ENCODE measurements around the gene MPP7.

Gene MPP7

DNA sequence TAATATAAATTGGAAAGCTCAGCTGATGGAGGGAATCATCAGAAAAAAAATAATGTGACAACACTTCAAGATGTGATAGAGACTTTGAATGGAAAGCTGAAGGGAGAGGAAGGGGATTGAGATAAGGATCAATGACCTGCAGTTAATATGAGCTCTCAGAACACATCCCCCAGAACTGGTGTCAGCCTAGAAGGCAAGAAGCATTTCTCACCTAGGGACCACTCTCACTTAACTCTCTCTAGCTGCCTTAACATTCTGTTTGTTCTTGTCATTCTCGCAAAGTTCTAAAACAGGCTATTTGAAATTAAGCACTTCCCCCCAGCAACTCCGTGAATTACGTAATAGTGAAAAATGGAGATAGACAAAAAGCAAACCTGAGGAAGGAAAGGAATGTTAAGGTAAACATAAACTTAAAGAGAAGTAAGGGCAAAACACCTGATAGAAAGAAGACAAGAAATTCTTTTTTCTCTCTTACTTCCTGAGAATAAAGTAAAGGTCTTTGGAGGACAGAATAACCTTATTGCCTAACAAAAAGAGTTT is 1.2 kb upstream of the MPP7 start:
- DNase-seq = no peak

DNA sequence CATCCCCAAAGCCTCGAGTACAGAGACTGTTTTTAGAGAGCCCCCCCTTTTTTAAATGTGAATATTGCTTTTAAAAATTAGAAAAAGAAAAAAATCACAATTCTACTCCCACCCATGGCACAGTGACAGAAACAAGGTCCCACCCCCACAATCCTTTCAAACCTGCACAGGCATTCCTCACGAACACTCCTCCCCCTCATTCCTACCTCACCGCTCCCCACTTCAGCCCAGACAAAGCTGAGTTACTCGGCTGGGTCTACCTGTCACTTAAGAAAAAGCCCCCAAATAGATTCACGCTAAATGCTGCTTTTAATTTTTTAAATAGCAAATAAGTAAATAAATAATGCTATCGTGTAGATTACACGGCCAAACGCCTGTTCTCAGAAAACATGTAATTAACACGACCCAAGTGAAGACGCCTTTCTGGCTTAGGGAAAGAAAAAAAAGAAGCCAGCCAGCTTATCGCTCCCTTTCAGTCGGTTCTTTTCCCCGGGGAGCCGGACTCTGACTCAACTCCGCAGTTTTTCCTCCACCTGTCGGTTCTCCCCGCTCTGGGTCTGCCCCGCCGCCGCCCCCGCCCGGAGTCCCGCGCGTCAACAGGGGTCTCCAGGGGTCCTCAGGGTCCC is 739 bp downstream of the MPP7 start:
- DNase-seq = peak; percentile 22

DNA sequence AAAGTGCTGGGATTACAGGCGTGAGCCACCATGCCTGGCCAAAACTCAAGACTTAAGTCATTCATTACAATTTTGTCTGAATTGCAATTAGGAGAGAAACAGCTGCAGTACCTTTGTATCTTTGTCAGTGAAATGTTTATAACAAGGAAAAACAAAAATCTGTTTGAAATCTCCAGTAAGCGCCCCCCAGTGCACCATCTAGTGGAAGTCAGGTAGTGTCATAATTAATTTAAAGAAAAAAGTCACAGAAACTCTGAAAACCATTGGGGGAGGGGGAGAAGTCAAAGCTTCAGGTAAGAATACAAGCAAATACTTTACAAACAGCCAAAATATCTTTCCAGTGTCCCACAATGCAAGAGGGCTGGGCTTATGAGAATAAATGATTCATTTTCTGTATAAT is 2.8 kb downstream of the MPP7 start:
- no peak for DNase-seq

DNA sequence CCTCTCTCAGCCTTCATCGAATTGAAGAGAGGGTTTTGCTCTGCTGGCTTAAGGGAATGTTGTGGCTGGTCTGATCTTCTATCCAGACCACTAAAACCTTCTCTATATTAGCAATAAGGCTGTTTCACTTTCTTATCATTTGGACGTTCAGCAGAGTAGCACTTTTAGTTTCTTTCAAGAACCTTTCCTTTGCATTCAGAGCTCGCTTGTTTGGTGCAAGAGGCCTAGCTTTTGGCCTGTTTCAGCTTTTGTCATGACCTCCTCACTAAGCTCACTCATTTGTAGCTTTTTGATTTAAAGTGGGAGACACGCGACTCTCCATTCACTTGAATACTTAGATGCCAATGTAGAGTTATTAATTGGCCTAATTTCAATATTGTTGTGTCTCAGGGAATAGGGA is 3.9 kb downstream of the MPP7 start:
- no peak for DNase-seq

DNA sequence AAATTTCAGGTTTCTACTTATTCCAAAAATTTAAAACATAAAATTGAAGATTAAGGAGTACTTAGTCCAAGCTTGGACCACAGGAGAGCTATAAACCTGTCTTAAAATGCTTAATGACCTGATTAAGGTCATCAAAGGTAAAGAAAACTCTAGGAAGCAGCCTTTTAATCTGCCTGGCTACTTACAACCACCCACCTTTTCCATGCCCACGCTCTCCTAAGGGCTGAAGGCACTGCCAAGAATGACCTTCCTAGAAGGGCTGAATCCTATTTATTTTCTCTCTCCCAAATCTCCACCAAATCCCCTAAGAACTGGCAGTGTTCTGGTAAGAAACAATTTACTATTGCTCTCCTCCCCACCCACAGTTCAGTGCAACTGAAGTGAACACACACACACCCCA is 6.8 kb downstream of the MPP7 start:
- no peak for DNase-seq

DNA sequence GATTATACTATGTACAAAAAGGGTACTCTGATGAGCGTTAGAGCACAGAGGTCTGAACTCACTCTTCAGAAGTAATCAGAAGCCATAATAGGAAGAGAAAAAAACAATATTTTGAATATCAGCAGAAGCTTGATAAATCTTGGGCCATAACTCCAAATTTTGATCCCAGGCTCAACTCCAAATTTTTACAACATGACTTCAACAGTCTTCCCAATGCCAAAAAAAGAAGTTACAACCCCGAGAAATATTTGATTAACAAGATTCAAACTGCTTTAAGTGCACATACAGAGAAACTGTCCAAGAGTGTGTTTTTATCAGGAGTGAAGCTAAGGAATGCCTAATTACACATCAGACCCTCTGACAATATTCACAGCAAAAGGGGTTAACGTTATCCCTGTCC is 7.5 kb downstream of the MPP7 start:
- DNase-seq = no peak

DNA sequence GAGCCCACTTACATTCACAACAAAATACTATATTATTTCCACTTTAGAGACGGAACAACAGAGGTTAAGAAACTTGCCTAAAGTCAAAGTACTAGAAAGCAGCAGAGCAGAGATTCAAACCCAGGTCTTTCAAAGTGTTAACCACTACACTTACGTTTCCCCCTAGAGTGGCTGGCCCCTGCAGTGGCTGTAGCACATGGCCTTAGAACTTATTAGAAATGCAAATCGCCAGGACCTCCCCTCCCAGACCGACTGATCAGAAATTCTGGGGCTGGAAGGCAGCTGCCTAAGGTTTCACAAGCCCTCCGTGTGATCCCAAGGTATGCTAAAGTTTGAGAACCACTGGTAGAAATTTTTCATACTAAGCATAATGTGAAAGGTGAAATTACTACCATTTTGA is 8.1 kb downstream of the MPP7 start:
- no peak for DNase-seq

DNA sequence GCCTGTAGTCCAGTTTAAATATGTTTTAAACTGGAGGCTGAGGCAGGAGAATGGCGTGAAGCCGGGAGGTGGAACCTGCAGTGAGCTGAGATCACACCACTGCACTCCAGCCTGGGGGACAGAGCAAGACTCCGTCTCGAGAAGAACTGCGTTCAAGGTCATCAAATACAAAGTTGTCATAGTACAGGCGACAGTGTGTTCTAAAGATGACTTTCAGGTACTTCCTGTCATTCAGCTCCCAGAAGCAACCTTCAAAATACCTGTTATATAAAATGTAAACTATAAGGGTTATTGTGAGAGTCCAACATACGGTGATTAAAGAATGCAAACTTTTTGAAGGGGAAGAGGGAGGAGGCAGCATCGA is 8.7 kb downstream of the MPP7 start:
- DNase-seq = no peak

DNA sequence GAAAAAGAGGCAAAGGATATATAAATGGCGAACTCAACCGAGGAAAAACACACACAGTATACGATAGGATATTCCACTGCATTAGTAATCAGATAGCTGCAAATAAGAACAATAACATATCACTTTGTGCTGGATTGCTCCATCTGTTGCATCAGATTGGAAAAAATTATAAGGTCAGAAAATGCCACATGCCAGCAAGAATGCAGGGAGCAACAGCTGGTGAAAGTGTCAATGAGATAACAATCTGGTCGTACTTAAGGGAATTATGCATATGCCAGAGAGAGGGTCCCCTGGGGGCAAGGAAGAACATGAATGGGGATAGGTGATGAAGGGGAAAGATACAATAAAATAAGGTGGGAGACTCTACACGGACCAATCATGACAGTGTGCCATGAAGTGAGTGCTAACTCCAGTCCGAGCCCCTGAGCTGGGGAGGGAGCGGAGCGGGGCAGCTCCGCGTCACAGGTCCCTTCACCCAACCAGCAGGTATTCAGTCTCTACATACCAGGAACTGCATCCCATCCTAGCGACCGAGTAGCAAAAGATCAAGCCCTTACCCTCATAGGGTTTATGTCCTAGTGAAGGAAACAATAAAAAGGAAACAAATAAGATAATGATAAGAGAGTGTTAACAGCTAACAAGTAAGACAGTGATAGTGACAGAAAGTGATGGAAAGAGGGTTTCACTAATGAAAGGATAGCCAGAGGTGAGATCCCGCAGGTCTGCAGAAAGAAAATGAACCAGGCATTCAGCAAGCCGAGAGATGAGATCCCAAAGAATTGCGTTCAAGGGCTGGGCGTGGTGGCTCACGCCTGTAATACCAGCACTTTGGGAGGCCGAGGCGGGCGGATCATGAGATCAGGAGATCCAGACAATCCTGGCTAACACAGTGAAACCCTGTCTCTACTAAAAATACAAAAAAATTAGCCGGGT is 9.4 kb downstream of the MPP7 start:
- DNase-seq = no peak

DNA sequence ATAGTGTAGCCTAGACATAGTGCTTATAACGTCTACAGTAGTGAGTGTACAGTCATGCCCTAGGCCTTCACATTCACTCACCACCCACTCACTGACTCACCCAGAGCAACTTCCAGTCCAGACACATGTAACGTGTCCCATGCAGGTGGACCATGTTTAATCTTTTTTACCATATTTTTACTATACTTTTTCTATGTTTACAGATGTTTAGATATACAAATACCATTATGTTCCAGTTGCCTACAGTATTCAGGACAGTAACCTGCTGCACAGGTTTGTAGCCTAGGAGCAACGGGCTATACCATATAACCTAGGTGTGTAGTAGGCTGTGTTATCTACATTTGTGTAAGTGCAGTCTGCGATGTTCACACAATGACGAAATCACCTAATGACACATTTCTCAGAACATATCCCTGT is 11.0 kb downstream of the MPP7 start:
- DNase-seq = peak; percentile 76

DNA sequence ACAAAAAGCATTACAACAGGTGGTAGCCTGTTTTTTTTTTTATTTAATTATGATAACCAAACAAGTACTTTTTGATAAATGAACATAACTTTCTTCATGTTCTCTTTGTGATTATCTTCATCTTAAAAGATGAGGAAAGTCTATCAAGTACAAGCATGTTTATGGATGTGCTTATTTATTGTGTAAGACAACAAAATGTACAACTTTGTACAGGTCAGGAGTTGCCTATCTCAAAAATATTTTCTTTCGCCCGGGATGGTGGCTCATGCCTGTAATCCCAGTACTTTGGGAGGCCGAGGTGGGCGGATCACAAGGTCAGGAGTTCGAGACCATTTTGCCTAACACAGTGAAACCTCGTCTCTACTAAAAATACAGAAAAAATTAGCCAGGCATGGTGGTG is 17.0 kb downstream of the MPP7 start:
- DNase-seq = no peak

DNA sequence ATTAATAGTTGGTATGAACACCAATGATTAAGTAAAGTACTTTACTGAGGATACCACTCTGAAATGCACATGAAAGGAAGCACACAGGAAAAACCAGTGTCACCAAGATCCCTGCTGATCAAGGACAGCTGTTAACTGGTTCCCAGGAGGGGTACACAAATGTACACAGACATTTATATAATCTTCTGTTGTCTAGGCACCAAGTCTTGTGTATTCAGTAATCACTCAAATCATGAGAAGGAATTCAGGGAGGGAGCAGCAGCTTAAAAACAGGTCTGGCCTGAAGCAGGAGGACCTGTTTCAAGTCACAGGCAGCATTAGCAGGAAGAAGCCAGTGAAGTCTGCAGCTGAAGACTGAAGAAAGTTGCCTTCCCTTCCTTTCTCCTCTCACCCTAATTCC is 18.7 kb downstream of the MPP7 start:
- DNase-seq = no peak

DNA sequence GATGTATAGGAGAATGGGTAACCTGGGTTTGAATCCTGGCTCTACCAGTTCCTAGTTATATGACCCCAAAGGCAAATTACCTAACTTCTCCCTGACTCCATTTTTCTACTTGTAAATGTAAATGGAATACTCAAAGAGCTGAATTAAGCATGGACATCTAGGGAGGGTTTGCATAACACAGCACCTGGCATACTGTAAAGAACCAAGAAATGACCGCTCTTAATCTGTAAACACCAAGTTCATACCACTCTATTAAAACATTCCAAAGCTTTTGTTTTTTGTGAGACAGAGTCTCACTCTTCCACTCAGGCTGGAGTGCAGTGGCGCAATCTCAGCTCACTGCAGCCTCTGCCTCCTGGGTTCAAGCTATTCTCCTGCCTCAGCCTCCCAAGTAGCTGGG is 19.6 kb downstream of the MPP7 start:
- DNase-seq = no peak

DNA sequence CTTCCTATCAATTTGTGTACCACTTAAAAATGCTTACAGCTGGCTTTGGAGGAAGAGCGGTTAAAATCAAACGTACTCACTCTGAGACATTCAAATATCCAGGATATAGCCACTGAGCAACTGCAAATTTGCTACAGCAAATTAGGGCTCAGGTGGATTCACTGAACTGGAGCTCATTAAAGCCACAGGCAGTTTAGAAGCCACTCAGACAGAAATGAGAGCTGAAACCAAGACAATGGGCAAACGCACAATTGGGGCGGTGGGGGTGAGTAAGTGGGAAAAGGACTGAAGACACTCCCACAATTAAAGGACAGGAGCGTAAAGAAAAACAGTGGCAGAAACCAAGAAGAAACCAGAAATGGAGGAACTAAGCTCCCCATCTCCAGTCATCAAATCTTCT is 20.5 kb downstream of the MPP7 start:
- DNase-seq = no peak

DNA sequence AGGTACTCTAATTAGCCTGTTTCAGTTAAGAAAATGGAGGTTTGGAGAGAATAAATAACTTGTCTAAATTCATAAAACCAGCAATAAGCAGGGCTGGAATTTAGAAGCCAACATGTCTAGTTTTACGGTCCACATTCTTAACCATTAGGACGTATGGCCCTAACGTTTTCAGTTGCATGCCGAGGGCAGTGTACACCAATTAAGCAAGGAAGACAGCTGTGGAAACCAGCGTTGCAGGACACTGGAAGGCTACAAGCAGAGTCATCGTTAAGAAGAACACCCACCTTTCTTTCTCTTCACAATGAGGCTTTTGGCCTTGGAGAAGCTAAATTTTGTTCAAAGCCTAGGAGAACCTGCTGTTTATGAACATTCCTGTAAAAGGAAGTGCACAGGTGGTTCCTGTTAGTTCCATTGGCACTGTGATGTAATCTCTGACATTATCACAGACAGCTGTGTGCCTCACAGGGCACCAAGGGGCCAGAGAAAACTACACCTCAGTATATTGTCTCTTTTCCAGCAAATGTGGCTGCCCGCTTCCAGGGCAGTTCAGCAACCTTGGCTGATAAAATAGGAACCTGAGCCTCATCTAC is 21.0 kb downstream of the MPP7 start:
- DNase-seq = no peak

DNA sequence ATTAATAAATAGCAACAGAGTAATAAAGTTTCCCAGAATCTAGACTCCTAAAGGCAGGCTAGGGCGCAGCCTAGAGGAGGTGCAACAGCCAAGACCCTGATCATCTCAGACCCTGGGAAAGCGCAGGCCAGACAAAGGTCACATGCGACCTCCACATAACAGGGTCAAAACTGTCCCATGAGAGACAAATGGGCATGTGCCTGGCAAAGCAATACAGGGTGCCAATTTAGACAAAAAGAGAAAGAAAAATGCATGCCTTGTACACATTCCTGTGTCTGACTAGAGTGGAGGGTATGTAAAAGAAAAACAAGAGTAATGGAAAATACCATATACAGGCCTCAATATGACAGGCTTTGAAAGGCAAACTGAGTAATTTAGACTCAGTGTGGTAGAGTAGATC is 22.2 kb downstream of the MPP7 start:
- DNase-seq = no peak

DNA sequence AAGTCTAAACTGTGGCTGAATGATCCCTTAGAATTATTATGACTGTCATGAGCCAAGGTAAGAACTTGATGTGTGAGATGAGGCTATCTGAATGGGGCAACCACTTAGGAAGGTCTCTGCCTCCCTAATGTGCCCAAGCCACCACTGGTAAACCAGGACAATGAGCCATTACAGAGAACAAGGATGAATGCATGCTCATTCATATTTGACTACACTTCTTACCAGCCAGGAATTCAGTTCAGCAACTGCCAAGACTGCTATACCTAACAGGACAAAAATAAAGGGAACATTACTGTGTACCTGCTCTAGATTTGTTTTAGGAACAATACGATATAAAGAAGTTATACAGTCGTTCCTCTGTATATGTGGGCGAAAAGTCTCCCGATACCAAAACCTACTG is 23.0 kb downstream of the MPP7 start:
- no peak for DNase-seq

DNA sequence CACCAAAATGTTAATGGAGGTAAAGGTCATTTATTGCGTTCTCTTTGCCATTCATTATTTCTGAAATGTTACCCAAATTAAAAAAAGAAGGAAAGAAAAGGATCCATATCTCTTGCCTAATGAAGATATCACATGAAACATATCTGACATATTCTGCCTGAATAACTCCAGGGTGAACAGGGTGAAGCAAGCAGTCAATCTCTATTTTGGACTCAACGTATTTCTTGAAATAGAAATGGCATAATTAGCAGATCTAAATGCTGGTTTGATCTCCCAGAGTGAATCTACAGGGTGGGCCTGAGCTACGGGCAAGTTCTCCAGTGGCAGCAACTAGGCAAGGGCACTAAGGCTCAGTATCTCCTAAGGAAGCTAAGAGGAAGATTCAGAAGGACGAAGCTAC is 24.0 kb downstream of the MPP7 start:
- DNase-seq = no peak

DNA sequence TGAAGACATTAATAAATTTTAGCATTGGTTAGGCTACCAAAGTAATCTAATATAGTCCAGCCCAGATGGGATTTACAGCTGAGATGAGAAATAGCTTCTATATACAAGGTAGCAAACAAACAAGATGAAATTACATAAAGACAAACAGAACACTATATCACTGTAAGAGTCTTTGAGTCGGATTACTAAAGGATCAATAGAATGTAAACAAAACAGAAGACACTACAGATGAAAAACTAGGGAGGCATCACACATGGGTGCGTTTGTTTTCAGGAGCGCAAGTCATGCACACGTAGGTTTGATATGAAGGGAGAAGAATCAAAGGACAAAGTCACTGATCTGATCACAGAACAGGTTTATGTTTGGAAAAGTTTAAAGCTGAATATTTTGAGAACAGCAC is 26.5 kb downstream of the MPP7 start:
- DNase-seq = no peak

DNA sequence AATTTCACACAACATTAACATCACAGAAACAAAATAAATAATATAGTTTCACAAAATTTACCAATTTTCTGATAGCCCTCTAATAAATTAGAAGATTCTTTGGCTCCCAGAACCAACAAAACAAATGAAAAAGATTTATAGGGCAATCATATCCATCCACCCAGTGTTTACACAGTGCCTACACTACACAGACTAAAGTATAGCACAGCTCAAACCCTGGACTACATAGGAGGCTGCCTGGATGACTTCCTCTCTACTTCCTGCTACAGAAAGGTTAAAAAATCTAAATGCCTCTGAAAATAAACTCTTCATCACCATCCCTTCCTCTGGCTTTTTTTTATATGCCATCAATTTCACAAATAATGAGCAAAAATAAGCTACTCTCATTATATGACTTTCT is 28.4 kb downstream of the MPP7 start:
- no peak for DNase-seq

DNA sequence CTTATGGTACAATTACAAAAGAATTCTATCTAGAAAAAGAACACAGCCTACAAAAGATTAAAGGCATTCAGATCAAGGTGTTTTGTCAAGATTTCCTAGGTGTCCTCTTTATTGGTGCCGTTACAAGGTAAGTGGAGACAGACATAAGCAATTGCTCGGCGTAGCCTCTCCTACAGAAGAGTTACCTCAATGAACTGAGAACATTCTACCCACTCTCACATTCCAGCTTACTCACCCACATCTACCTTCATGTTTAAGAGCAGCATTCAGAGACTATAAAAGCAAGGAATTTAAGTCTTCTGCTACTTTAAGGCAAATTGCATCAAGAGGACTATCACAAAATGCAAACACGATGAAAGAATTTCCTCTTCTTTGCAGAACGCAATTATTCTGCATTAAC is 29.5 kb downstream of the MPP7 start:
- DNase-seq = no peak

DNA sequence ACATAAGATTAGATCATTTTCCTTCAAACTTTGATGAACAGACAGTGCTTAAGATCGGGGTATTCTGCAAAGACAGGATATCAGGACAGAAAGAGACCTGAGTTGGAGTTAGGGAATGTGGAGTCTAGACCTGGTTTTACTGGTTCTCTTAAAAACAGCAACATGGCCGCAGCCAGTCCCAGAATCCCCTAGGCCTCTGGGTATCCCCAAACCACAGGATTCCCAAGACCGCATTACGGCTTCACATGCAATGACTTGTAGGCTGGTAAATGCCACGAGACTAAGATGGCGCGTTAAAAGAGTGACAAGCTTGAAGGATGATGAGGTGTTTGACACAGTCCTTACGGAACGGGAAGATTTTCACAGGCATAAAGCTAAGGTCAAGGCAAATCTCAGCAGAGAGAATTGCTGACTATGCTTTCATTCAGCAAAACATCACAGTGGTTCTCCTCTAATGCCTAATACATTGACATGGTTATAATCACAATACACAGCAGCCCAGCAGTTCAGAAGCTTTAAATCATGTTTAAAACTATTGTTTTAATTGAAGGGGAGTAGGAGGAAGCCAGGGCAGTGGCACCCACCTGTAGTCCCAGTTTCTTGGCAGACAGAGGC is 32.9 kb downstream of the MPP7 start:
- no peak for DNase-seq

DNA sequence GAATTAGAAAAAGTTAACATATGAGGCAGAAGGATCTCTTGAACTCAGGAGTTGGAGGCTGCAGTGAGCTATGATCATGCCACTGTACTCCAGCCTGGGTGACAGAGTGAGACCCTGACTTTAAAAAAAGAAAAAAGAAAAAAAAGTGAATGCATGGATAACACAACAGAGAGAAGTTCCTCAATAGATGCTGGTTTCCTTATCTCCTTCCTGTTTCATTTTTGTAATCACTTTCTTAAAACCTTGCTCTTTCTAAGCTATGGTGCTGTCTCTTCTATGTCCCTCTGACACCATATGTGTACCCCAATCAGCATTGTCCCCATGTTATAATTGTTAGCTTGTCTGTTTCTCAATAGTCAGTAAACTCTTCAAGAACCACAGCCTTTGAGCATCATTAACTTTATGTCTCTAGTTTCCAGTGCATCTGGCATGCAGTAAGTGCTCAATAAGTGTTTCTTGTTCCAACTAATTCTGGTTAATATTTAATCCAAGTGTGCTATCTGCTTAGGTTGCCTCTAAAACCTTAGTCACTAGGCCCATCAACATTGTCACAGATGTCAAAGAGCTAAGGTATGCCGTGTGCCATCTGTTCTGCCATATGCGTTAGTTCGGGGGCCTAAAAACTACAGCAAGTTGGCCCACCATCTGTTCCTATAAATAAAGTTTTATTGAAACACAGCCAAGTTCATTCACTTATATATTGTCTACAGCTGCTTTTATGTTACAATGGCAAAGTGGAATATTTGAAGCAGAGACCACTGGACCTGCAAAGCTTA is 36.2 kb downstream of the MPP7 start:
- no peak for DNase-seq
